Esophagus squamous epithelium (tissue), 5 donors: ENCODE data around the gene MAPK8IP3. TPM values are rescaled to one million over a fixed set of nuclear protein-coding genes. Genes with fewer than 3 reads are reported as not detected.

Experiments
- DNase-seq: peaks from one replicate; lab custom pipeline; 2025; lab: John Stamatoyannopoulos, UW
- H3K27ac ChIP-seq, 4 donors: fragments of 200-600 bp; sonication (generic); one replicate each; pipeline ENCODE4 v1.5.1; 2016 to 2019; ENCODE audit warnings: mild to moderate bottlenecking in 1 of 4
- H3K27me3 ChIP-seq, 4 donors: fragments of 200-600 bp; sonication (generic); 1 replicate in 3 of 4; 2 replicates in 1 of 4; pipeline versions ENCODE4 v1.5.1 to v1.6.0; 2017 to 2021; ENCODE audit warnings: antibody characterized with exemption in 1 of 4
- H3K36me3 ChIP-seq, 3 donors: fragments of 200-600 bp; sonication (generic); one replicate each; pipeline ENCODE4 v1.5.1; 2016 to 2019
- H3K4me1 ChIP-seq, 3 donors: fragments of 200-600 bp; sonication (generic); one replicate each; pipeline ENCODE4 v1.5.1; 2017 to 2019
- H3K4me3 ChIP-seq, 4 donors: fragments of 200-600 bp; sonication (generic); 1 replicate in 3 of 4; 2 replicates in 1 of 4; pipeline ENCODE4 v1.5.1; 2016 to 2019; ENCODE audit warnings: mild to moderate bottlenecking in 2 of 4, moderate library complexity in 1 of 4
- H3K9me3 ChIP-seq, 3 donors: fragments of 200-600 bp; sonication (generic); one replicate each; pipeline ENCODE4 v1.5.1; 2016 to 2019
- POLR2A ChIP-seq, 4 donors: fragments of 450-650 bp; IDR thresholded peaks; one replicate each; pipeline ENCODE4 v1.6.1; 2017; ENCODE audit warnings: antibody characterized with exemption in 4 of 4, mild to moderate bottlenecking in 4 of 4, moderate library complexity in 3 of 4
- WGBS, 2 donors: methylation state at CpG; one replicate each; pipeline ENCODE4 v1.1.5; 2018; 5-methylcytosine and 5-hydroxymethylcytosine counted together
- intact Hi-C: fragments of 100-400 bp; cut with DNase I; formaldehyde crosslinking; loops from one replicate; pipeline ENCODE4 v1.15.0; 2022
- total RNA-seq, 4 donors: library from RNA; depleted of rRNA; stranded (reverse); fragments of >200 nt; gene quantifications; one replicate each; pipeline ENCODE4 v1.1.0, GENCODE V29; 2016
- TF ChIP-seq, protein P1 (sequence below), 6 experiments: fragments of 450-650 bp in 4 of 6; fragments of 200-600 bp in 2 of 6; sonication (generic) in 2 of 6; IDR thresholded peaks; one replicate each; pipeline ENCODE4 v1.5.1; 2016 to 2019; ENCODE audit warnings: antibody characterized with exemption in 6 of 6, mild to moderate bottlenecking in 4 of 6, moderate library complexity in 4 of 6
- donor health status: DM: yes; HTN: yes; CAD: no.

MAPK8IP3 gene
- total RNA-seq, 4 donors from 2014 or later, result 8.6 to 37.6 (median 24.7) TPM

DNA sequence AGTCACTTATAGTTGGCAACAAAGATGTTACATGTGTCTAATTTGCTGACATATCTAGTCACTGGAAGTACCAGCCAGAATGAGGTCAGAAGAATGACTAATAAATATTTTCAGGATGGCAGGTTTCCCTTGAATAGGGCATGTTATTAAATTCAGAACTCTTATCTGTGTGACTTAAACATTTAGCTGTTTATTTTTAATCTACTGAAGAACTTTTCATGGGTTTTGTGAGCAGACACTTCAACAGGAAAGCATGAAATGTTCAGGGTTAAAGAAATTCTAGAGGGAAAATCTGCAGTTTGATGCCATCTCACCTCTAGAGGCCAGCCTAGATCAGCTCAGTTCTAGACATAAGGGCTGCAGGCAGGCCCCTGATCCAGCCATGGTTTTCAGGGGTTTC, 14.7 kb upstream of the MAPK8IP3 start:
- no peak overlapping the region for H3K4me3 ChIP-seq
- H3K4me1 ChIP-seq, result peaks cover 0 to 64% (median 17%) of the 10 kb centered on the region in 3 donors
- no peak for TF ChIP-seq POLR2A (IDR thresholded peaks at IDR 0.05)
- TF ChIP-seq, protein P1, sequence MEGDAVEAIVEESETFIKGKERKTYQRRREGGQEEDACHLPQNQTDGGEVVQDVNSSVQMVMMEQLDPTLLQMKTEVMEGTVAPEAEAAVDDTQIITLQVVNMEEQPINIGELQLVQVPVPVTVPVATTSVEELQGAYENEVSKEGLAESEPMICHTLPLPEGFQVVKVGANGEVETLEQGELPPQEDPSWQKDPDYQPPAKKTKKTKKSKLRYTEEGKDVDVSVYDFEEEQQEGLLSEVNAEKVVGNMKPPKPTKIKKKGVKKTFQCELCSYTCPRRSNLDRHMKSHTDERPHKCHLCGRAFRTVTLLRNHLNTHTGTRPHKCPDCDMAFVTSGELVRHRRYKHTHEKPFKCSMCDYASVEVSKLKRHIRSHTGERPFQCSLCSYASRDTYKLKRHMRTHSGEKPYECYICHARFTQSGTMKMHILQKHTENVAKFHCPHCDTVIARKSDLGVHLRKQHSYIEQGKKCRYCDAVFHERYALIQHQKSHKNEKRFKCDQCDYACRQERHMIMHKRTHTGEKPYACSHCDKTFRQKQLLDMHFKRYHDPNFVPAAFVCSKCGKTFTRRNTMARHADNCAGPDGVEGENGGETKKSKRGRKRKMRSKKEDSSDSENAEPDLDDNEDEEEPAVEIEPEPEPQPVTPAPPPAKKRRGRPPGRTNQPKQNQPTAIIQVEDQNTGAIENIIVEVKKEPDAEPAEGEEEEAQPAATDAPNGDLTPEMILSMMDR (IDR thresholded peaks at IDR 0.05), result no peak
- intact Hi-C loops, result no loop called here
- DNase-seq, result no peak
- H3K27ac ChIP-seq, result peak overlapping the region in 3 of 4 donors; percentile 40 to 64 (median 55)
- peaks cover 0 to 93% (median 37%) of the 10 kb centered on the region in 3 donors for H3K36me3 ChIP-seq
- no peaks in the 10 kb centered on the region for H3K27me3 ChIP-seq
- H3K9me3 ChIP-seq, result no peaks in the 10 kb centered on the region

DNA sequence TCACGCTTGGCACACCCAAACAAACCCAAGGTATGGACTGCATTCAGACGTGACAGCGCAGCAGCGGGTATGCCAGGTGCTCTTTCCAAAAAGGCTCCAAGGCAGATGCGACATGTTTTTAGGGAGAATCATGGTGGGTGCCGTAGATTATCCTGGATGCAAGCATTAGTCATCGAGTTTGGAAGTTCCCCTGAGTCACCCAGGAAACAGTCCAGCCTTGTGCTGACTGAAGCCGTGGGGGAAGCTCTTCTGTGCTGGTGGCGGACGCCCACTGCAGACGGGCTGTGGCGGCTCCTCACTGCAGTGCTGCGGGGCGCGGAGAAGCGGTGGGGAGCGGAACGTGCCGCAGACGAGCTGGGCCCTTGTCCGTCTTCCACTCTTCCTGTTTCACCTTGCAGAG, 14.0 kb upstream of the MAPK8IP3 start:
- peaks cover 0 to 93% (median 34%) of the 10 kb centered on the region in 3 donors for H3K36me3 ChIP-seq
- peak overlapping the region; percentile 19 to 64 (median 48) for H3K27ac ChIP-seq
- DNase-seq, result no peak
- WGBS, 2 donors, result 27 to 67% methylated on average over 6 of the region's 21 CpGs
- intact Hi-C loops, result no loop called here
- no peaks in the 10 kb centered on the region for H3K27me3 ChIP-seq
- H3K4me1 ChIP-seq, result peaks cover 0 to 57% (median 17%) of the 10 kb centered on the region in 3 donors
- TF ChIP-seq POLR2A (IDR thresholded peaks at IDR 0.05), result no peak
- TF ChIP-seq, protein P1 (IDR thresholded peaks at IDR 0.05), result no peak
- H3K4me3 ChIP-seq, result no peak overlapping the region
- no peaks in the 10 kb centered on the region for H3K9me3 ChIP-seq

DNA sequence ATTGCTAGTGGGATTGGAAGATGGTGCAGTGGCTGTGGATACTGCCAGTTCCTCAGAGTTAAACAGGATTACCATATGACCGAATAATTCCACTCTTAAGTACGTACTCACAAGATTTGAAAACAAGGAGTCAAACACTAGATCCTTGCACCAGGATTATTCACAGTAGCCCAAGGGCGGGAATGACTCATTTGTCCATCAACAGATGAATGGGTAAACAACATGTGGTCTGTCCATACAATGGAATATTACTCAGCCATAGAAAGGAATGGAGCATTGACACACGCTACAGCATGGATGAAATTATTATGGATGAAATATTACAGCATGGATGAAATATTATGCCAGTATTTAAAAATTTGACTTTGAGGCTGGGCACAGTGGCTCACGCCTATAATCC, 9.1 kb upstream of the MAPK8IP3 start:
- WGBS, 2 donors, result 63 to 83% methylated on average over 5 of the region's 5 CpGs
- peaks cover 0 to 94% (median 38%) of the 10 kb centered on the region in 3 donors for H3K36me3 ChIP-seq
- TF ChIP-seq, protein P1 (IDR thresholded peaks at IDR 0.05), result no peak
- no peak for TF ChIP-seq POLR2A (IDR thresholded peaks at IDR 0.05)
- H3K4me3 ChIP-seq, result no peak overlapping the region
- intact Hi-C loops, result no loop called here
- no peaks in the 10 kb centered on the region for H3K27me3 ChIP-seq
- no peak for DNase-seq
- H3K9me3 ChIP-seq, result no peaks in the 10 kb centered on the region
- H3K27ac ChIP-seq, result no peak overlapping the region
- H3K4me1 ChIP-seq, result peaks cover 4 to 38% (median 16%) of the 10 kb centered on the region in 3 donors

DNA sequence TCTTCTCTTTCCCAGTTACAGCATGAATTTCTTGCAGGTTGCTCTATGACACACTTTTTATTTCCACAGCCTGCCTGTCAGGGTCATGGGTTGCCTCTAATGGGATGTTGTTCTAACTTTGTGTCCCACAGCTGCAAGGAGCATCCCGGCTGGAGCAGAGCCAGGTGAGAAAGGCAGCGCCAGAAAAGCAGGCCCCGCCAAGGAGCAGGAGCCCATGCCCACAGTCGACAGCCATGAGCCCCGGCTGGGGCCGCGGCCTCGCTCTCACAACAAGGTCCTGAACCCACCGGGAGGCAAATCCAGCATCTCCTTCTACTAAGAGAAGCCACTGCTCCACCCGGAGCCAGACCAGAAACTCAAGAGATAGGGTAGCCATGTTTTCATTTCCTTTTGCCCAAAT, 7.3 kb upstream of the MAPK8IP3 start:
- no peak for DNase-seq
- H3K9me3 ChIP-seq, result no peaks in the 10 kb centered on the region
- no peak overlapping the region for H3K27ac ChIP-seq
- intact Hi-C loops, result no loop called here
- no peaks in the 10 kb centered on the region for H3K27me3 ChIP-seq
- WGBS, 2 donors, result 80% methylated on average over 1 of the region's 10 CpGs; no CpG with 5 or more reads in 1 of the 2 donors
- peaks cover 0 to 87% (median 22%) of the 10 kb centered on the region in 3 donors for H3K36me3 ChIP-seq
- no peak overlapping the region for H3K4me3 ChIP-seq
- peaks cover 4 to 48% (median 24%) of the 10 kb centered on the region in 3 donors for H3K4me1 ChIP-seq
- TF ChIP-seq, protein P1 (IDR thresholded peaks at IDR 0.05), result no peak
- TF ChIP-seq POLR2A (IDR thresholded peaks at IDR 0.05), result no peak

DNA sequence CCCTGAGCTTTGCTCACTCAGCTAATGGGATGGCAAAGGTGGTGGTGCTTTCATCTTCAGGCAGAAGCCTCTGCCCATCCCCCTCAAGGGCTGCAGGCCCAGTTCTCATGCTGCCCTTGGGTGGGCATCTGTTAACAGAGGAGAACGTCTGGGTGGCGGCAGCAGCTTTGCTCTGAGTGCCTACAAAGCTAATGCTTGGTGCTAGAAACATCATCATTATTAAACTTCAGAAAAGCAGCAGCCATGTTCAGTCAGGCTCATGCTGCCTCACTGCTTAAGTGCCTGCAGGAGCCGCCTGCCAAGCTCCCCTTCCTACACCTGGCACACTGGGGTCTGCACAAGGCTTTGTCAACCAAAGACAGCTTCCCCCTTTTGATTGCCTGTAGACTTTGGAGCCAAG, 5.7 kb upstream of the MAPK8IP3 start:
- peaks cover 0 to 71% (median 16%) of the 10 kb centered on the region in 3 donors for H3K36me3 ChIP-seq
- DNase-seq, result no peak
- intact Hi-C loops, result no loop called here
- TF ChIP-seq, protein P1 (IDR thresholded peaks at IDR 0.05), result no peak
- TF ChIP-seq POLR2A (IDR thresholded peaks at IDR 0.05), result no peak
- 68 to 80% methylated on average over 3 of the region's 3 CpGs for WGBS, 2 donors
- H3K27ac ChIP-seq, result peak overlapping the region; percentile 61 to 98 (median 70)
- H3K4me1 ChIP-seq, result peaks cover 10 to 64% (median 40%) of the 10 kb centered on the region in 3 donors
- no peaks in the 10 kb centered on the region for H3K27me3 ChIP-seq
- H3K9me3 ChIP-seq, result no peaks in the 10 kb centered on the region
- H3K4me3 ChIP-seq, result no peak overlapping the region
